Left ventricle myocardium superior (tissue), 1 donor: ENCODE data around the gene SMTNL2. TPM values are rescaled to one million over a fixed set of nuclear protein-coding genes. Genes with fewer than 3 reads are reported as not detected.
"Not testable (repeated sequence)": the region's sequence is repeated elsewhere in the genome, so short reads cannot be mapped to it uniquely, and the experiment has no call there.

Experiments used
- ATAC-seq: fragments of 200-7000 bp; cut with Tn5 transposase; one replicate; pipeline ENCODE4 v1.9.1; 2020; ENCODE audit warnings: mild to moderate bottlenecking, moderate library complexity
- DNase-seq: peaks from one replicate; pipeline ENCODE4 v3.0.0-alpha.2; 2020
- intact Hi-C: fragments of 100-400 bp; cut with micrococcal nuclease; formaldehyde crosslinking; loops from one replicate; pipeline ENCODE4 v1.11.0; 2022
- total RNA-seq: library from RNA; stranded (reverse); fragmentation: NEBNext Ultra II Directional; extraction: Animal tissue kit (Norgen Biotek cat#: 25700); gene quantifications from one replicate; pipeline ENCODE4 v1.2.1, GENCODE V29; 2021
- donor health status: DM: no; HTN: yes; CAD: no; lungs with severe emphysema.

The SMTNL2 gene
- total RNA-seq, 1 donor from 2014 or later, result 47.4 TPM

DNA sequence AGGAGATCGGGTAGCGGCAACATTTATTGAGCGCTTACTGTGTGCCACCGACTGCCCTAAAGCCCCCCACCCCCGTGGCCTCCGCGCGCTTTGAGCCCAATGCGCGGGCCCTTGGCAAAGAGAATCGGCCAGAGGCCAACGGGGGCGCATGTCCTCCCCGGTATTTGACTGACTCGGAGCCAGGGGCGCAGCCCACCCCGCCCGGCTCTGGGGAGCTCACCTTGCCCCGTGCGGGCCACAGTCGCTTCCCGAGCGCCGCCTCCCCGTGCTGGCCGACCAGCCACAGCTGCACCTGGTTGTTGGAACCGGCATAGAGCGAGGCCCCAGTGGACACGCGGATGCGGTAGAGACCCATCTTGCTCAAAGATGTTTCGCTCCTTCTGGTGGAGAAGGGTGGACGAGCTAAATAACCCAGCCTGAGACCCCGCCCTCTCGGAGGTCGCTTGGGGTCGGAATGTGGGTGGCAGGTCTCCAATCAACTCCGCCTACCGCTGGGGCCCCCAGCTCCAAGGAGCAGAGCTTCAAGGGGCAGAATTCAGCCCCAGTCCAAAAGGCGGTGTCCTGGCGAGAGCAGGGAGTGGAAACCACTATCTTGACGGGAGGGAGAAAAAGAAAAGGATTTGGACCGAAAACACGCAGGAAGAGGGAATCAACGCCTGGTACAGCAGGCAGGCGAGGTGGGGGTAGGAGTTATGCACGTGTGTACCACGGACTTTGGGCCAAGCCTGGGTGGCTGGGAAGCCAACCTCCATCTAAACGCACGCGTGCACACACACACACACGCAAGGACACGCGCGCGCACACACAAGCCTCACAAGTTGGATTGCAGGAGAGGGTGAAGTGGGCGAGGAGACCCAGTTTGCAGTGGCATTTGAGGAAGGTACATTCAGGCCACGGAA is 57.2 kb downstream of the SMTNL2 start, which contains the start of gene ALOX15:
Gene ALOX15, minus strand, starts transcription at position 382 of the 899 bp plus-strand sequence. Its CDS starts 27 bp downstream, at position 355.
- DNase-seq (no peak), ATAC-seq (no peak)
- intact Hi-C loops, result no loop called here

DNA sequence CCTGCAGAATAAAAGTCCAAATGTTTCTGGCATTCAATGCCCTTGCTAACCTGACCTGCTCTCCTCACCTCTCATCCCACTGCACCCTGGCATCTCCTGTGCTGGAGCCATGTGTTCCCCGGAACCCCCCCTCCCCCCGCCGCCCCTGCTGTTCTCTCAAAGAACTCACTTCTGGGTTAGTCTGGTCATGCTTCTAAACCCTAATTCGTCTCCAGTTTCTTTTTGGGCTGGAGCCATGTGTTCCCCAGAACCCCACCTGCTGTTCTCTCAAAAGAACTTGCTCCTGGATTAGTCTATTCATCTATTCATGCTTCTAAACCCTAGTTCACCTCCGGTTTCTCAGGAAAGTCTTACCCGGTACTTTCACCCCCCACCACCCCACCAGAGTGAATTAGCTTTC is 58.0 kb downstream of the SMTNL2 start:
- intact Hi-C loops, result no loop called here
- ATAC-seq (no peak), DNase-seq (no peak)

DNA sequence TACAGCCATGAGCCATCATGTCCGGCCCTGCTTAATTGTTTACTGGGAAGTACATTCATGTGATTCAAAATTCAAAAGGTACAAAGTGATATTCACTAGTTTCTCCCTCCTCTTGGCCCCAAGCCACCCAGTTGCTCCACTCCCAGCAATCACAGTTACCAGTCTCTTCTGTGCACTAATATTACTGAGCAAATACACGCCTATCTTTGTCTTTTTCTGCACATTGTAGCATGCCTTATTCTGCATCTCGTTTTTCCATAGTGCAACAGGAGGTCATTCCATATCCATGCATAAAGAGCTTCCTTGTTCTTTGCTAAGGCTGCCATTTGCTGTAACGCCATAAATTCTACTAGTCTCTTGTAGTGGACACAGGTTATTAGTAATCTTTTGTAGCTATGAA is 59.3 kb downstream of the SMTNL2 start:
- DNase-seq (no peak), ATAC-seq (no peak)
- intact Hi-C loops, result no loop called here

DNA sequence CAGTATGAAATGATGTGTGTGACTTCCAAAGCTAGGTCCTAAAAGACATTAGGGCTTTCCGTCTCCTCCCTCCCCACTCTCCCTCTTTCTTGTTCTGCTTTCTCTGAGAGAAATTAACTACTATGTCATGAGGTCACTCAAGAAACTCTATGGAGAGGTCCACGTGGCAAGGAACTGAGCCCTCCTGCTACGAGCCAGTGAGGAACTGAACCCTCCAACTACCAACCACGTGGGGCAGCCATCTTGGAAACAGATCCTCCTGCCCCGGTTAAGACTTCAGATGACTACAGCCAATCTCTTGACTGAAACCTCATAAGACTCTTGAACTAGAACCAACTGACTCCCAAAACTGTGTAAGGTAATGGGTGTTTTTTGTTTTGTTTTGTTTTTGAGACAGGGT is 61.3 kb downstream of the SMTNL2 start:
- intact Hi-C loops, result no loop called here
- no peak for DNase-seq
- no peak for ATAC-seq

DNA sequence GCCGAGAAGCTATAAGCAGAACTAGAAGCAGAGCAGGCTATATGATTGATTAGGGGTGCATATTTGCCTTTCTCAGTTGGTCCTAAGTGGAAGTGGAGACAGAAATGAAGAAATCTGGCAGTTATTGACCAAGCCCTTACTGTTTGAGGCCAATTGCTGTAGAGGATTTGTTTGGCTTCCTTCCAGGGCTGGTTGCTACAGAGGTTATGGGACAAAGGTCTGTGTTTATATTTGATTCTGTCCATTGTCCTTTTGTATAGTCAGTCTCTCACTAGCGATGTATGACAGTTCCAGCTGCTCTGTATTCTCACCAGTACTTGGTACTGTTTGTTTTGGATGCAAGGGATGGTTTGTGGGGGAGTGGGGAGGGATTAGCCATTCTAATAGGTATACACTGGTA is 64.4 kb downstream of the SMTNL2 start:
- DNase-seq, result no peak
- intact Hi-C loops, result no loop called here
- no peak for ATAC-seq

DNA sequence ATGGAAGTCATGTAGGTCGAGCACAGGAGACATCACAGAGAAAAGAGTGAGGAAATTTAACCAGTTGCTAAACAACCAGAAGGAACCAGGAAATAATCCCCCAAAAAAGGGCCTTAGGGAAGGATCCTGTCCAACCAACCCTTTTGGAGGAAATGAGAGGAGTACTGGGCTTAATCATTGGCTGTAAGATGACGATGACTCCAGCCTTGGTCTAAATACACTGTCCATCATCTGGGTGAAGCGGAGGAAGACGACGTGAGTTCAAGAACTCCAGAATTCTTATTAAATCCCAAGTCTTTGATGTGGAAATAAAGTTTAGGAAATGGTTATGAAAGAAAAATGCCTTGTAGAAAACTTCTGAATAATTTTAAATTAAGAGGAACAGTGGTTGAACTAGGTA is 68.7 kb downstream of the SMTNL2 start:
- ATAC-seq (no peak), DNase-seq (no peak)
- intact Hi-C loops, result no loop called here

DNA sequence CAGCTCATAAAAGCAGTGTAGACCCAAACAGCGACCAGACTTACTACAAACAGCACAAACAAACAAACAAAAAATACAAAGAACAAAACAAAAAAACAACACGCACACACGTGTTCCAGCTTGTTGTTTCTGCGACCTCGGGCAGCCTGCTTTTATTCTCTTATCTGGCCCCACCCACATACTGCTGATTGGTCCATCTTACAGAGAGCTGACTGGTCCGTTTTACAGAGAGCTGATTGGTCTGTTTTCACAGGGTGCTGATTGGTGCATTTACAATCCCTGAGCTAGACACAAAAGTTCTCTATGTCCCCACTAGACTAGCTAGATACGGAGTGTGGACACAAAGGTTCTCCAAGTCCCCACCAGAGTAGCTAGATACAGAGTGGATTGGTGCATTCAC is 71.6 kb downstream of the SMTNL2 start:
- ATAC-seq, intact Hi-C loops, DNase-seq: not testable (repeated sequence)

DNA sequence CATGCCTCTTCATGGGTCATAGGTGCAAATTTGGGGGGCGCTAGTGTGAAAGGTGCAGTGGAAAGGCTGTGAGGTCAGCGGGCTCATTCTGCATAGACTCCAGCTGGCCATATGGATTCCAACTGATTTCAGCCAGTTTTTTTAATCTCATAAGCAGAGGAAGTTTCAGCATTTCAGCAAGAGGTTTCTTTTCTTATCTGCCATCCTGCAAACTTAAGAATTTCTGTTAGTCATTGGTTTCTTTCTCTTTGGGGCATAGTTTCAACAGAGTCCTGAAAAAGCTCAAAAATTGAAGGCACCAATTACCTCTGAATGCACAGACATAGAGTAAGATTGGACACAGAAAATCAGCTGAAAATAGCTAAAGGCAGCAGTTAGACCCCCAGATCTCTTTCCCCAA is 73.3 kb downstream of the SMTNL2 start:
- DNase-seq (no peak), ATAC-seq (no peak)
- intact Hi-C loops, result no loop called here

Other genes with a start within 250 kb of the SMTNL2 start
- 105 TPM for gene UBE2G1, start 217.9 kb upstream of the SMTNL2 start, total RNA-seq
- gene SPNS3, start 150.6 kb upstream of the SMTNL2 start, total RNA-seq, result 1.0 TPM
- gene SPNS2, start 85.6 kb upstream of the SMTNL2 start, total RNA-seq, result 12.7 TPM
- gene MYBBP1A, start 29.1 kb upstream of the SMTNL2 start, total RNA-seq, result 18.5 TPM
- gene GGT6, start 24.0 kb upstream of the SMTNL2 start, total RNA-seq, result 0.22 TPM
- 4.5 TPM for gene ALOX15, start 57.1 kb downstream of the SMTNL2 start, total RNA-seq
- 36.8 TPM for gene PELP1, start 119.6 kb downstream of the SMTNL2 start, total RNA-seq
- 35.0 TPM for gene ARRB2, start 126.1 kb downstream of the SMTNL2 start, total RNA-seq
- 18.0 TPM for gene MED11, start 146.9 kb downstream of the SMTNL2 start, total RNA-seq
- gene ZMYND15, start 155.3 kb downstream of the SMTNL2 start, total RNA-seq, result 0.20 TPM
- gene CXCL16, start 155.4 kb downstream of the SMTNL2 start, total RNA-seq, result 3.5 TPM
- not detected for gene TM4SF5, start 187.4 kb downstream of the SMTNL2 start, total RNA-seq
- gene VMO1, start 201.8 kb downstream of the SMTNL2 start, total RNA-seq, result 0.69 TPM
- not detected for gene GLTPD2, start 204.4 kb downstream of the SMTNL2 start, total RNA-seq
- gene PSMB6, start 211.6 kb downstream of the SMTNL2 start, total RNA-seq, result 199 TPM
- gene PLD2, start 222.6 kb downstream of the SMTNL2 start, total RNA-seq, result 13.3 TPM
- gene MINK1, start 248.8 kb downstream of the SMTNL2 start, total RNA-seq, result 52.2 TPM